Activated CD8-positive, alpha-beta T cell treated with anti-CD3 and anti-CD28 coated beads for 36 hours (primary cell): ENCODE data around the gene RPS19. TPM values are rescaled to one million over a fixed set of nuclear protein-coding genes. Genes with fewer than 3 reads are reported as not detected.
A peak's percentile ranks its signal among the peaks of the same experiment; 100 is the strongest.
"Not testable (repeated sequence)": the region's sequence is repeated elsewhere in the genome, so short reads cannot be mapped to it uniquely, and the experiment has no call there.

Source experiments
- ATAC-seq: fragments of 200-7000 bp; cut with Tn5 transposase; one replicate; pipeline ENCODE4 v1.10.0; 2021; ENCODE audit warnings: mild to moderate bottlenecking, moderate library complexity
- CTCF ChIA-PET: fragments of 350-600 bp; sonication (Branson Sonifier 250); formaldehyde crosslinking; loops from one replicate; lab custom pipeline; 2021; ENCODE audit warnings: antibody characterized with exemption; lab: Charles Lee
- POLR2A ChIA-PET: fragments of 350-600 bp; sonication (Branson Sonifier 250); formaldehyde crosslinking; loops from one replicate; lab custom pipeline; 2021; ENCODE audit warnings: antibody characterized with exemption; lab: Charles Lee
- DNase-seq: peaks from one replicate; pipeline ENCODE4 v3.0.0-alpha.2; 2020
- H3K27ac Mint-ChIP-seq: one replicate; pipeline ENCODE4 v1.8.0; 2021; ENCODE audit warnings: mild to moderate bottlenecking, mixed read lengths
- H3K27me3 Mint-ChIP-seq: one replicate; pipeline ENCODE4 v1.8.0; 2021; ENCODE audit warnings: mixed read lengths
- H3K36me3 Mint-ChIP-seq: one replicate; pipeline ENCODE4 v1.8.0; 2021; ENCODE audit warnings: low read depth, mixed read lengths
- H3K4me1 Mint-ChIP-seq: one replicate; pipeline ENCODE4 v1.8.0; 2021; ENCODE audit warnings: low read depth, mixed read lengths
- H3K4me3 Mint-ChIP-seq: one replicate; pipeline ENCODE4 v1.8.0; 2021; ENCODE audit warnings: mild to moderate bottlenecking, moderate library complexity, mixed read lengths
- H3K9me3 Mint-ChIP-seq: one replicate; pipeline ENCODE4 v1.8.0; 2021; ENCODE audit warnings: mixed read lengths
- CTCF ChIP-seq: fragments of 200-600 bp; IDR thresholded peaks from one replicate; pipeline ENCODE4 v1.8.0; 2022; ENCODE audit warnings: antibody characterized with exemption, mild to moderate bottlenecking
- intact Hi-C: fragments of 100-400 bp; cut with micrococcal nuclease; formaldehyde crosslinking; loops from one replicate; pipeline ENCODE4 v1.10.0; 2022
- total RNA-seq, 2 experiments: library from RNA; stranded (reverse); gene quantifications; one replicate each; pipeline ENCODE4 v1.2.3, GENCODE V29; 2021

Gene RPS19
- total RNA-seq, 2 experiments from 2014 or later = 3,454 to 3,479 TPM

GRCh38 chr19:41913538-41914423 is 53.7 kb downstream of the RPS19 start:
- DNase-seq (no peak), ATAC-seq (peak; percentile 10)
- intact Hi-C loops = no loop called here
- Mint-ChIP-seq H3K4me3 (no peak overlapping the region), H3K9me3 (no peaks in the 10 kb centered on the region), H3K27ac (no peak overlapping the region), H3K4me1 (peaks cover 35% of the 10 kb centered on the region), H3K27me3 (peaks cover 20% of the 10 kb centered on the region), H3K36me3 (peaks cover 6% of the 10 kb centered on the region)
- ChIA-PET POLR2A (no interaction called here), CTCF (no interaction called here)
- no peak for TF ChIP-seq CTCF

- intact Hi-C loops = not testable (repeated sequence)
These were observed 54.4 kb downstream of the RPS19 start for GRCh38 chr19:41914424-41914834.

GRCh38 chr19:41915021-41915775 is 55.1 kb downstream of the RPS19 start:
- H3K27ac Mint-ChIP-seq = no peak overlapping the region
- intact Hi-C loops = no loop called here
- ATAC-seq (no peak), DNase-seq (no peak)
- peaks cover 30% of the 10 kb centered on the region for H3K4me1 Mint-ChIP-seq
- ChIA-PET POLR2A (interaction anchor here (0.7 to 0.9 kb wide), 2 partner anchors 10 to 55 kb away, joined by 3 to 4 read pairs; partner anchors contain the start of gene RPS19), CTCF (no interaction called here)
- TF ChIP-seq CTCF = no peak
- H3K9me3 Mint-ChIP-seq = no peaks in the 10 kb centered on the region
- H3K36me3 Mint-ChIP-seq = peaks cover 6% of the 10 kb centered on the region
- peaks cover 20% of the 10 kb centered on the region for H3K27me3 Mint-ChIP-seq
- H3K4me3 Mint-ChIP-seq = no peak overlapping the region

More at GRCh38 chr19:41914424-41914834, 54.4 kb downstream of the RPS19 start:
- H3K27ac Mint-ChIP-seq, DNase-seq, H3K36me3 Mint-ChIP-seq, ATAC-seq, H3K4me3 Mint-ChIP-seq, CTCF ChIA-PET, H3K9me3 Mint-ChIP-seq, POLR2A ChIA-PET: not testable (repeated sequence)
- Mint-ChIP-seq H3K27me3 (peaks cover 20% of the 10 kb centered on the region), H3K4me1 (peaks cover 30% of the 10 kb centered on the region)

GRCh38 chr19:41915776-41916414 is 55.8 kb downstream of the RPS19 start:
- no peak for DNase-seq
- TF ChIP-seq CTCF = no peak
- intact Hi-C loops = no loop called here
- Mint-ChIP-seq H3K27me3 (peaks cover 20% of the 10 kb centered on the region), H3K4me1 (peaks cover 25% of the 10 kb centered on the region), H3K9me3 (no peaks in the 10 kb centered on the region), H3K4me3 (no peak overlapping the region), H3K27ac (no peak overlapping the region), H3K36me3 (no peaks in the 10 kb centered on the region)
- ChIA-PET POLR2A (interaction anchor here (0.7 to 0.9 kb wide), 2 partner anchors 11 to 56 kb away, joined by 3 to 4 read pairs; partner anchors contain the start of gene RPS19), CTCF (no interaction called here)
- peak; percentile 16 for ATAC-seq

- no peak for TF ChIP-seq CTCF
- CTCF ChIA-PET = no interaction called here
- intact Hi-C loops = no loop called here
- no peaks in the 10 kb centered on the region for H3K9me3 Mint-ChIP-seq
- ATAC-seq (no peak), DNase-seq (no peak)
- no peak overlapping the region for H3K27ac Mint-ChIP-seq
- H3K27me3 Mint-ChIP-seq = peaks cover 16% of the 10 kb centered on the region
- no peak overlapping the region for H3K4me3 Mint-ChIP-seq
- peaks cover 20% of the 10 kb centered on the region for H3K4me1 Mint-ChIP-seq
- H3K36me3 Mint-ChIP-seq = no peaks in the 10 kb centered on the region
- POLR2A ChIA-PET = interaction anchor here (0.5 to 0.7 kb wide), 3 partner anchors 9 to 45 kb away, joined by 3 read pairs; no protein-coding TSS in a partner anchor
These were observed 57.6 kb downstream of the RPS19 start for GRCh38 chr19:41917676-41918075.
